ENCODE results near the gene SMIM12. TPM values are rescaled to one million over a fixed set of nuclear protein-coding genes. Genes with fewer than 3 reads are reported as not detected.
A peak's percentile ranks its signal among the peaks of the same experiment; 100 is the strongest.

SMIM12 gene
- total RNA-seq, 1 experiment from 2014 or later: 48.1 TPM

- no peak for DNase-seq (ENCODE audit: low read depth)
- in situ Hi-C loops (cut with HindIII; ENCODE audit: low pct_unique_long_range_greater_than_20kb, low sequenced_read_pairs): no loop called here
Observed at GRCh38 chr1:34884536-34884935, 25.0 kb upstream of the SMIM12 start.

- in situ Hi-C loops (cut with HindIII; ENCODE audit: low pct_unique_long_range_greater_than_20kb, low sequenced_read_pairs): no loop called here
- no peak for DNase-seq (ENCODE audit: low read depth)
Observed at GRCh38 chr1:34879230-34879629, 19.7 kb upstream of the SMIM12 start.

- in situ Hi-C loops (cut with HindIII; ENCODE audit: low pct_unique_long_range_greater_than_20kb, low sequenced_read_pairs): no loop called here
- DNase-seq (ENCODE audit: low read depth): no peak
Observed at GRCh38 chr1:34876406-34876805, 16.9 kb upstream of the SMIM12 start.

- in situ Hi-C loops (cut with HindIII; ENCODE audit: low pct_unique_long_range_greater_than_20kb, low sequenced_read_pairs): no loop called here
- no peak for DNase-seq (ENCODE audit: low read depth)
Observed at GRCh38 chr1:34874296-34874952, 14.9 kb upstream of the SMIM12 start.

GRCh38 chr1:34872133-34872503 lies 12.6 kb upstream of the SMIM12 start:
- in situ Hi-C loops (cut with HindIII; ENCODE audit: low pct_unique_long_range_greater_than_20kb, low sequenced_read_pairs): no loop called here
- DNase-seq (ENCODE audit: low read depth): no peak

GRCh38 chr1:34871443-34872132 lies 12.0 kb upstream of the SMIM12 start:
- in situ Hi-C loops (cut with HindIII; ENCODE audit: low pct_unique_long_range_greater_than_20kb, low sequenced_read_pairs): no loop called here

GRCh38 chr1:34870395-34870794 lies 10.8 kb upstream of the SMIM12 start:
- in situ Hi-C loops (cut with HindIII; ENCODE audit: low pct_unique_long_range_greater_than_20kb, low sequenced_read_pairs): no loop called here
- no peak for DNase-seq (ENCODE audit: low read depth)

More at GRCh38 chr1:34871443-34872132, 12.0 kb upstream of the SMIM12 start:
- DNase-seq (ENCODE audit: low read depth): no peak

- in situ Hi-C loops (cut with HindIII; ENCODE audit: low pct_unique_long_range_greater_than_20kb, low sequenced_read_pairs): no loop called here
Observed at GRCh38 chr1:34869760-34870159, 10.2 kb upstream of the SMIM12 start.

GRCh38 chr1:34868230-34869049 lies 8.9 kb upstream of the SMIM12 start:
- in situ Hi-C loops (cut with HindIII; ENCODE audit: low pct_unique_long_range_greater_than_20kb, low sequenced_read_pairs): no loop called here
- DNase-seq (ENCODE audit: low read depth): no peak

More at GRCh38 chr1:34869760-34870159, 10.2 kb upstream of the SMIM12 start:
- no peak for DNase-seq (ENCODE audit: low read depth)

- no peak for DNase-seq (ENCODE audit: low read depth)
- in situ Hi-C loops (cut with HindIII; ENCODE audit: low pct_unique_long_range_greater_than_20kb, low sequenced_read_pairs): no loop called here
Observed at GRCh38 chr1:34867415-34867814, 7.9 kb upstream of the SMIM12 start.

GRCh38 chr1:34866762-34867109 lies 7.2 kb upstream of the SMIM12 start:
- in situ Hi-C loops (cut with HindIII; ENCODE audit: low pct_unique_long_range_greater_than_20kb, low sequenced_read_pairs): no loop called here

GRCh38 chr1:34865981-34866761 lies 6.6 kb upstream of the SMIM12 start:
- in situ Hi-C loops (cut with HindIII; ENCODE audit: low pct_unique_long_range_greater_than_20kb, low sequenced_read_pairs): no loop called here
- peak; percentile 62 for DNase-seq (ENCODE audit: low read depth)

More at GRCh38 chr1:34866762-34867109, 7.2 kb upstream of the SMIM12 start:
- DNase-seq (ENCODE audit: low read depth): no peak

GRCh38 chr1:34865573-34865972 lies 6.0 kb upstream of the SMIM12 start:
- in situ Hi-C loops (cut with HindIII; ENCODE audit: low pct_unique_long_range_greater_than_20kb, low sequenced_read_pairs): no loop called here
- no peak for DNase-seq (ENCODE audit: low read depth)

GRCh38 chr1:34864759-34865158 lies 5.2 kb upstream of the SMIM12 start:
- no peak for DNase-seq (ENCODE audit: low read depth)
- in situ Hi-C loops (cut with HindIII; ENCODE audit: low pct_unique_long_range_greater_than_20kb, low sequenced_read_pairs): no loop called here

GRCh38 chr1:34863501-34863900 lies 4.0 kb upstream of the SMIM12 start:
- DNase-seq (ENCODE audit: low read depth): no peak
- in situ Hi-C loops (cut with HindIII; ENCODE audit: low pct_unique_long_range_greater_than_20kb, low sequenced_read_pairs): no loop called here

- in situ Hi-C loops (cut with HindIII; ENCODE audit: low pct_unique_long_range_greater_than_20kb, low sequenced_read_pairs): no loop called here
- no peak for DNase-seq (ENCODE audit: low read depth)
Observed at GRCh38 chr1:34858901-34859445, 576 bp downstream of the SMIM12 start.

- in situ Hi-C loops (cut with HindIII; ENCODE audit: low pct_unique_long_range_greater_than_20kb, low sequenced_read_pairs): no loop called here
- no peak for DNase-seq (ENCODE audit: low read depth)
Observed at GRCh38 chr1:34856697-34857096, 2.9 kb downstream of the SMIM12 start.

GRCh38 chr1:34852677-34853217 lies 6.8 kb downstream of the SMIM12 start:
- in situ Hi-C loops (cut with HindIII; ENCODE audit: low pct_unique_long_range_greater_than_20kb, low sequenced_read_pairs): no loop called here
- DNase-seq (ENCODE audit: low read depth): peak; percentile 87

Measured in Caki2 (cell line).